Thymus (tissue), 11 donors: Measurements from ENCODE around the gene MFNG. TPM values are rescaled to one million over a fixed set of nuclear protein-coding genes. Genes with fewer than 3 reads are reported as not detected.

Experiments used
- DNase-seq, 9 donors: peaks; one replicate each; pipeline ENCODE4 v3.0.0-alpha.2; 2013; ENCODE audit warnings: low spot score in 9 of 9, low read depth in 6 of 9, missing footprints in 1 of 9
- H3K27ac ChIP-seq, 2 donors: one replicate each; pipeline ENCODE4 v1.5.1; 2013; ENCODE audit warnings: control low read depth in 1 of 2, low read depth in 1 of 2, low read length in 1 of 2, mild to moderate bottlenecking in 1 of 2, moderate library complexity in 1 of 2
- H3K27me3 ChIP-seq, 2 donors: one replicate each; pipeline ENCODE4 v1.5.1; 2013; ENCODE audit warnings: low read length in 1 of 2; ENCODE audit not compliant: control insufficient read depth in 2 of 2, insufficient read depth in 1 of 2
- H3K36me3 ChIP-seq, 2 donors: one replicate each; pipeline ENCODE4 v1.5.1; 2013; ENCODE audit warnings: low read length in 1 of 2, mild to moderate bottlenecking in 1 of 2, moderate library complexity in 1 of 2; ENCODE audit not compliant: control insufficient read depth in 2 of 2, insufficient read depth in 2 of 2
- H3K4me1 ChIP-seq, 2 donors: one replicate each; pipeline ENCODE4 v1.5.1; 2013; ENCODE audit warnings: low read length in 2 of 2; ENCODE audit not compliant: control insufficient read depth in 2 of 2, insufficient read depth in 2 of 2
- H3K4me3 ChIP-seq, 2 donors: one replicate each; pipeline ENCODE4 v1.5.1; 2013; ENCODE audit warnings: low read length in 2 of 2, control low read depth in 1 of 2, mild to moderate bottlenecking in 1 of 2
- H3K9me3 ChIP-seq, 2 donors: one replicate each; pipeline ENCODE4 v1.5.1; 2013; ENCODE audit warnings: low read length in 1 of 2, mild to moderate bottlenecking in 1 of 2; ENCODE audit not compliant: control insufficient read depth in 2 of 2, insufficient read depth in 1 of 2
- WGBS: extraction: QIAGEN DNeasy Blood & Tissue Kit; methylation state at CpG from one replicate; pipeline ENCODE4 v1.1.7; 2013; 5-methylcytosine and 5-hydroxymethylcytosine counted together
- polyA plus RNA-seq: library from polyadenylated mRNA; stranded (reverse); fragments of 200-250 nt; gene quantifications from one replicate; pipeline ENCODE4 v1.2.3, GENCODE V29; 2013
- total RNA-seq: library from RNA; stranded (reverse); fragments of 120-200 nt; gene quantifications from one replicate; pipeline ENCODE4 v1.2.4, GENCODE V29; 2013
- donor health status: healthy.

Gene MFNG
- total and polyA plus RNA-seq, 2 donors = 27.7 to 56.4 TPM

- peaks cover 0 to 3% of the 10 kb centered on the region in 2 donors for H3K9me3 ChIP-seq
- H3K4me3 ChIP-seq = no peak overlapping the region
- no peak overlapping the region for H3K27ac ChIP-seq
- 81% methylated on average over 24 of the region's 24 CpGs for WGBS
- no peak for DNase-seq
- no peaks in the 10 kb centered on the region for H3K36me3 ChIP-seq
- peaks cover 0 to 16% of the 10 kb centered on the region in 2 donors for H3K4me1 ChIP-seq
- H3K27me3 ChIP-seq = peaks cover 0 to 21% of the 10 kb centered on the region in 2 donors
Measured at GRCh38 chr22:37500745-37501609, 14.8 kb upstream of the MFNG start.

GRCh38 chr22:37499789-37500540 is 13.8 kb upstream of the MFNG start:
- Histone ChIP-seq H3K27me3 (peaks cover 0 to 21% of the 10 kb centered on the region in 2 donors), H3K4me1 (peaks cover 0 to 16% of the 10 kb centered on the region in 2 donors), H3K4me3 (no peak overlapping the region), H3K36me3 (no peaks in the 10 kb centered on the region), H3K9me3 (peaks cover 0 to 3% of the 10 kb centered on the region in 2 donors), H3K27ac (no peak overlapping the region)
- no peak for DNase-seq
- 97% methylated on average over 13 of the region's 13 CpGs for WGBS

DNA sequence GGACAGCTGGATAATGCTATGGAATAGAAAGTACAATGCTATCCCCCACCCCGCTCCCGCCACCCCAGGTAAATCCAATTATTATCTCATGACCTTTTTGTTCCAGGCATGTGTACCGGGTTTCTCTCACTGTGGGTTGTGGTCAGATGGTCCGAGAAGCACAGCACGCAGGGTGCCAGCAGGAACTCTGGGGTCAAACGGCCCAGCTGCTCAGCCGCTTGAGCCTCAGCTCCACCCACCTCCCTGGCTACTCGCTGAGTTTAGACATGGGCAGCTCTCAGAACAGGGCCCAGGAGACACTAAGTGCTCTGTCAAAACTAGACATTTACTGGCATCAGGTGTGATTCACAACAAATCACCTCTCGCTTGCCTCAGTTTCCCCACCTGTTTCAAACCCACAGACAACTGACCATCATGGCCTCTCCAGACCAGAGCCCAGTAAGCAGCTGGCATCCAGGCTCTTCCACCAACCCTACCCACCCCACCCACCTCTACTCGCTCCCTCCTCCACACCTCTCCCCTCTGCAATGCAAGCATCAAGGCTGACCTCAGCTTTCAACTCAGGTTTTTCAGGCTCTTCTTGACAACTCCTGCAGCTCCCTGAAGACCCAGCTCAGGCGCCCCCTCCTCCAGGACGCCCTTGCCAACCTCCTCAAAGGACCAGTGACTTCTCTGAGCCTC is 13.0 kb upstream of the MFNG start:
- no peaks in the 10 kb centered on the region for H3K36me3 ChIP-seq
- H3K27ac ChIP-seq = no peak overlapping the region
- H3K9me3 ChIP-seq = peaks cover 0 to 3% of the 10 kb centered on the region in 2 donors
- H3K4me1 ChIP-seq = peaks cover 0 to 18% of the 10 kb centered on the region in 2 donors
- H3K4me3 ChIP-seq = no peak overlapping the region
- 91% methylated on average over 12 of the region's 12 CpGs for WGBS
- H3K27me3 ChIP-seq = peaks cover 0 to 21% of the 10 kb centered on the region in 2 donors
- DNase-seq = no peak

DNA sequence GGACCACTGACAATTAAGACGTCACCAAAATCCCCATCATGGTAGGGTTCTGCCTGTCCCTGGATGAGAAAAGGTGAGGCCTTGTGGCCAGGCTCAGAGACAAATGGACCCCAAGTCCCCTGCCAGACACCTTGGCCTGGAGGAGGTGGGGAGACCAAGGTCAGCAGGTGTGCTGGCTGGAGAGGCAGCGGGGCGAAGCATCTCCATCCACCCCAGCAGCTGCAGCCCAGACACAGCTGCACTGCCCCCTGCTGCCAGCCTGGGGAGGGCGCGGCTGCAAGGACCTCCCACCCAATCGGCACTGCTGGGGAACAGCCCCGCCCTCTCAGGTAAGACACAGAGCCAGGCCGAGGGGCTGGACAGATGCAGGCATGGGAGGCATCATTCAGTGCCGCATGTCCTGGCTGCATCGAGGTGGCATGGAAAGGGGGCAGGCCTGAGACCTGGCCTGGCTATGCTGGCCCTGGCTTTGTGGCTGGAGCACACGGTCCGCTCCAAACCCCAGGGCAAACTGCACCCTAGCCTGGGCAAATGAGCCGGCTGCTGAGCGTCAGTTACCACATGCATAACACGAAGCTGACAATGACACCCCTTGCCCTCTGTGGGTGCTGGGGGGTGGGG is 12.2 kb upstream of the MFNG start:
- 45% methylated on average over 15 of the region's 15 CpGs for WGBS
- H3K36me3 ChIP-seq = no peaks in the 10 kb centered on the region
- H3K9me3 ChIP-seq = peaks cover 0 to 3% of the 10 kb centered on the region in 2 donors
- no peak overlapping the region for H3K27ac ChIP-seq
- peaks cover 0 to 25% of the 10 kb centered on the region in 2 donors for H3K4me1 ChIP-seq
- H3K4me3 ChIP-seq = no peak overlapping the region
- peaks cover 0 to 21% of the 10 kb centered on the region in 2 donors for H3K27me3 ChIP-seq
- peak in 6 of 9 donors; percentile 45 to 79 (median 68) for DNase-seq

DNA sequence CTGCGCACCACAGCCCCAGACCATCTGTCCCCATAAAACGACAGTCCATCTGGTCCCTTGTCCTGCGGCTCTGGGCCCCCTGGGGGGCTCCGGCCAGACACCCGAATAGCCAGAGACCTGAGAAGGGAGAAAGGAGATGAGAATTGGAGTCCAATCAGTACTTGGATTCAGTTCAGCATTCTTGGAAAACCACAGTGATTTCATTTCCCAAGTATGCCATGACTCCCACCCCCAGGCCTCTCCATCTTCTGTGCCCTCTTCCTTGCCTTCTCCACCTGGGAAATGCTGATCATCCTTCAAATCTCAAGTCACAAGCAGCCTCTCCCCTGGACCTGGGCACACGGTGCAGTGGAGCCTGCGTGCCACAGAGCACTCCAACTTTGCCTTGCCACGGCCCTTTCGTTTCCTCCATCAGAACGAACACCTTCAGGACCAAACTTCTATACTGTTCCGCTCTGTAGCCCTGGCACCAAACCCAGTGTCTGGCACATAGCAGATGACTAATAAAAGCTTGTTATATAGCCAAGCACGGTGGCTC is 10.9 kb upstream of the MFNG start:
- Histone ChIP-seq H3K27me3 (peaks cover 0 to 21% of the 10 kb centered on the region in 2 donors), H3K4me1 (peaks cover 0 to 25% of the 10 kb centered on the region in 2 donors), H3K9me3 (peaks cover 0 to 3% of the 10 kb centered on the region in 2 donors), H3K27ac (no peak overlapping the region), H3K36me3 (no peaks in the 10 kb centered on the region), H3K4me3 (no peak overlapping the region)
- 94% methylated on average over 12 of the region's 12 CpGs for WGBS
- no peak for DNase-seq

- DNase-seq = no peak
- Histone ChIP-seq H3K4me3 (no peak overlapping the region), H3K4me1 (peaks cover 0 to 20% of the 10 kb centered on the region in 2 donors), H3K9me3 (peaks cover 0 to 6% of the 10 kb centered on the region in 2 donors), H3K36me3 (no peaks in the 10 kb centered on the region), H3K27me3 (peaks cover 0 to 21% of the 10 kb centered on the region in 2 donors), H3K27ac (no peak overlapping the region)
- WGBS = 93% methylated on average over 11 of the region's 11 CpGs
Measured at GRCh38 chr22:37496651-37497050, 10.5 kb upstream of the MFNG start.

DNA sequence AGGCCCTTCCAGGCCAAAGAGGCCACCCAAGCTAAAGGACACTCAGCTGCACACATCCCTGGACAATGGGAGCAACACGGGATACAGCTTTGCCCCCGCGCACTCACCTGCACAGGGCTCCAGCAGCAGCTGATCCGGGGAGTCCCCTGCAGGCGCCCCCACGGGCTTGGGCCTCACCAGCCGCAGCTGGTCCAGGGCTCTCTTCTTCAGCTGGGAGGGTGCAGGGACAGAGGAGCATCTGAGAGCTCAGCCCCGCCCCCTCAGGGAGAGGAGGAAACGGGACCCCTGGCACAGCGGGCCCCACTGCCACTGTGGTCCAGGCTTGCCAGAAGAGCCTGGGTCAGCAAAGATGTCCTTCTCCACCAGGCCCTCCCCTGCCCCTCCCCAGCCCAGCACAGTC is 7.8 kb upstream of the MFNG start:
- 91% methylated on average over 10 of the region's 10 CpGs for WGBS
- DNase-seq = no peak
- no peaks in the 10 kb centered on the region for H3K36me3 ChIP-seq

More for the DNA sequence above, 7.8 kb upstream of the MFNG start:
- no peak overlapping the region for H3K27ac ChIP-seq
- no peak overlapping the region for H3K4me3 ChIP-seq
- peaks cover 0 to 3% of the 10 kb centered on the region in 2 donors for H3K27me3 ChIP-seq
- peaks cover 0 to 7% of the 10 kb centered on the region in 2 donors for H3K9me3 ChIP-seq
- peaks cover 0 to 16% of the 10 kb centered on the region in 2 donors for H3K4me1 ChIP-seq
